NCI-H526 treated with DMSO at 0.1 percent for 48 hours (cell line): ENCODE data around the gene GAREM1.
"Not testable (repeated sequence)": the region's sequence is repeated elsewhere in the genome, so short reads cannot be mapped to it uniquely, and the experiment has no call there.

Experiments used
- DNase-seq: peaks from one replicate; lab custom pipeline; 2025; lab: John Stamatoyannopoulos, UW

GAREM1 gene

DNA sequence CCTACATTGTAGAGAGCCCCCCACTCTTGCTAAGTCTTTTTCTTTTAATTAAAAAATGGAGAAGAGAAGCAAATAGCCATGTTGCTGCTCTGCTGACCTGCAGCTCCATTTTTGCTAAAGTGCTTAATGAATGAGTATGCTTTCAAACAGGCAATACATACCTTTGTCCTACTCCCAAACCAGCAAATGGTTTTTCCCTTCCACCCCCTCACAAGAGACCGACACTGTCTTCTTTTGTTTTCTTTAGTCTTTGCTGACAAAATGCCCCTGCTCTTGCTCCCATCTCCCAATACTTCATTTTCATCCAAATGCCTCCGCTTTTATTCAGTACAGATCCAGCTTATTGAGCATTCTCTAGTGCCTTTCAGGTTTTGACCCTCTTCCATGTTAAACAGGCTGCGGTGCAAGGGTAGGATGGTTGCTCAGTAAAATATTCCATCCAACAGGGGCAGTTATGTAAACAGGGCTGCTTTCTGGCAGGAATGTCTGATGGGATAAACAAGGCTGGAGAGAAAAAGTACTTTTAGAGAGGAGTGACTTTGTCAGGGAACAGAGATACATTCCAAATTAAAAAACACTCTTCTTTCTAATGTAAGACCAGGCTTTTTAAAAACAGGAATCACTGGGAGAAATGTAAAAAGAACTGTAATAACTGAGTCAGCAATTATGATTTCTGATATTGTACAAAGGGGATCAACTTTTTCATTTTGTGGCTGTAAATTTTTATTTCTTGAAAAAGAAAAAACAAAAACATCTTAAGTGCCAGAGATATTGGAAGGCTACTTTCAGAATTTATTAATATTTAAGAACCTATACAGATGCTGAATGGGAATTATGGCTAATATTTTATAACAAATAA is 144.0 kb downstream of the GAREM1 start:
- no peak for DNase-seq

DNA sequence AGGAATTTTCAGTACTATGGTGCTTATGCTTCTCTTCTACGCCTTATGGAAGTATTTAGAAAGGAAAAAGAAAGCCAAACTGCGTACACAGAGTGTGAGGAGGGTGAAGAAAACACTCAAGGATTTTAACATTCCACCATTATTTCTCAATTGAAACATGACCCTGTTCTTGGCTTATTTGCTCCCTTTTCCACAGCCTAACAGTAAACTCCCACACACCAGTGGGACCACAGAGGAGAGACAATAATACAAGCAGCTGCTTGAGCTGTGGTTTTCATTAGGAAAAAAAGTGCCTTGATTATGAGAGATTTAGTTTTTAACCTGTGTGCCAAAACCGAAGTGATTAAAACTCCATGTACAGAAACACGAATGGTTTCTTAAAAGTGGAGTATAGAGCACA is 146.5 kb downstream of the GAREM1 start:
- DNase-seq, result no peak

DNA sequence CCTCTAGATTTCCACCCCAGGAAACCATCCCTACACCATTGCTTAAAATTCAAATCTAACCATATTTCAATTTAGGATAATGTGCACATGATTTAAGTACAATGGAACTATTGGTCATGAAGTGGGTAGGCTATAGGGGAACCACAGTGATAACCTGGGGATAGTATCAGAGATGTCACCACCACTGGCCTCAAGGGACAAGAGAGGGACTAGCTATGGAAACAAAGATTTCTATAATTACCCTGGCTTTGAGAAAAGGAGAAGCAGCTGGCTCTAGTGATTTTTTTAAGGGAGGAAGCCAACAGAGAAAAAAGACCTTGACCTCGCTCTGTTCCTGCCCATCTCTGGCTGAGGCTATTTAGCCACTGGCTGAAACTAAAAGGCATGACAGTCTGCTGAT is 148.9 kb downstream of the GAREM1 start:
- DNase-seq, result no peak

DNA sequence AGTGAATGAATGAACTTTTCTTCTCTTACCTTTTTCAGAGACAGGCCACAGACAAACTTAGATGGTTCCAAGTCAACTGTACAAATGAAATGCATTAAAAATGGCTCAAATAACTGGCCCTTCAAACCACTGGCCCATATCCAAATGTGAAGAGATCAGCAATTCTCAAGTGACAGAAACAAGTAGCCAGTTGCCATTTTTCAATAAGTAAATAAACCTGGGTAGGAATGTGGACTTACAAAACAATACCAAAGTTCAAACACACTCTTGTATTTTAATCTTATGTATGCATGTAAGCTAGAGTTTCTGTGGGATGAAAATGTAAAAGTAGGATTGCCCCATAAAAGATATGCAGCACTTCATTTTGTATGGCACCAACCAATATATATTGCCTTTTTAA is 151.6 kb downstream of the GAREM1 start:
- DNase-seq, result no peak

DNA sequence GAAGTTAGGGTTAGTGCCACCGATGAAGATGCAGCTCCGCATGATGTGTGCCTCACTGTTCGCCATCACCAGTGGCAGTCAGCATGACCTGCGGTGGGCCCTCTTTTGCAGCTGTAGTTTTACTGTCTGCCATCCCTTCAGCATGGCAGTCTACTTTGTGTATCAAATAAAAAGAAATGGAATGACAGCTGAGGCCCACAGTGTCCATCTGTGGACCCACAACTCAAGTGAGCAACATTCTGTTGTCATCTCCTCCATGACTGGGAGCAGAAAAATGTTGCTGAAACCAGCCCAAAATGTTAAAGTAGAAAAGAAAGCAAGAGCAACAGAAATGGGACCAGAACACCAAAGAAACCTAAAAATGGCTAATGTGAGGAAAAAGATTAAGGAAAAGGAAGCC is 152.1 kb downstream of the GAREM1 start:
- DNase-seq, result no peak

DNA sequence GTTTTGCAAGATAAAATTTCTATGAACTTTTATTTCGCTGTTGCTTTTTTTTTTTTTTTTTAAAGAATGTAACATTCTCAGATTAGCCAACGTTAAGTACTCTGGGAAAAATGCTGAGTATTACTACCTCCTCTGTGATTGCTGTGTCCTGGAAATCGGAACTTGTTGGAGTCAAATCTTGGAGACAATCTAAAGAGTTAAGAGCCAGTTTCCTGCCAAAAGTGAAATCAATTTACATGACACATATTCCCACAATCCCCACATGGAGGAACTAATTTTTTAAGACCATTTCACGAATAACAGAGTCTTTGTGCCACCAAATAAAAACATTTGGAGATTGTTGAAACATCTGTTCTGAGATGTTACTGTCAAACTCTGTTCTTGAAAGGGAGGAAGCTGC is 153.0 kb downstream of the GAREM1 start:
- DNase-seq, result no peak

DNA sequence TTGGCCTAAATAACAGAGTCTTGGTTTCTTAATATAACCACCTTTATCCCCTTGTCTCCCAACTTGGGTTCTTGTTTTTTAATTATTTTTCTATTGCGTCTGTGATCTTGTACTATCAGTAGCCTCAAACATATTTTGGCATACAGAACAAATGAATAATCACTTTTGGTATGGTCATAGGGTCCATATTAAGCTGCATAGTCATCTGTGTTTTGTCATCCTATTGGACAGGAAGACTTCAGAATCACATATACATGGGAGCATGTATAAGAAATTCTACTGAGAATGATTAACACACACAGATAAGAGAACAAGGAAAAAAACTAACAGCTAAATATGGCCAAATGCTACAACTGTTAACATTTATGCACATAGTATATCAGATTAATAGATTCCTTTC is 154.8 kb downstream of the GAREM1 start:
- no peak for DNase-seq

DNA sequence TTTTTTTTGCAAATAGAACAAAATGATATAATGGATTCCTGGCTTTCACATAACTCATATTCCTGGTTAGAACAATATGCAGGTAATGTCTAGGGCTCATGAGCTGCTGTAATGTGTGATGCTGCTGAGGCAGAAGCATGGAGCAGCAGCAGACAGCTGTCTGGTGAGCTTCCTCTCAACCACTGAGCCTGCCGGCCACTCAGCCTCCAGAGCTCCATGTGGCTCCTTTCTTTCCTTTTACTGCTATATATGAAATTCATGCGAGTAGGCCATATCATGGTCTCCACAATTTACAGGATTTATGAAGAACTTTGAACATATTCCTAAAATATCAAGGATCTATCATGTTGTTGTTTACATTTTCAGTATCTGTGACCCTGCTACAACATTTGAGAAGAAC is 159.9 kb downstream of the GAREM1 start:
- no peak for DNase-seq

DNA sequence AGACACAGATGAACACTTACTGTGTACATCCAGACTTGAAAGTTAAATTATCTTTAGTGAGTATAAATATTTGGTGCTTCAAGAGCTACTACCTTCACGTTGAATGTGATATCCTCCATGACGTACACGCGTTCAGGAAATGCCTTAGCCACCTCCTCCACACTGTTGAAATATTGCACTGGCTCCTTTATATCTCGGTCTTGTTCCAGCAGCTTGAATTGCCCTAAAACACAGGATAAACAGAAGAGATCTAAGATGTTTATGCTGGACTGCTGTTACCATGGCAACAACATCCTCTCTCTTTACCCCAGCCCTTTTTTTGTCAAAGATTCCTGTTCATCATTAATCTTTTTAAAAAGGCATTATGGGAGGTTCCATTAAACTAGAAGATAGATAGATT is 160.6 kb downstream of the GAREM1 start:
- no peak for DNase-seq

DNA sequence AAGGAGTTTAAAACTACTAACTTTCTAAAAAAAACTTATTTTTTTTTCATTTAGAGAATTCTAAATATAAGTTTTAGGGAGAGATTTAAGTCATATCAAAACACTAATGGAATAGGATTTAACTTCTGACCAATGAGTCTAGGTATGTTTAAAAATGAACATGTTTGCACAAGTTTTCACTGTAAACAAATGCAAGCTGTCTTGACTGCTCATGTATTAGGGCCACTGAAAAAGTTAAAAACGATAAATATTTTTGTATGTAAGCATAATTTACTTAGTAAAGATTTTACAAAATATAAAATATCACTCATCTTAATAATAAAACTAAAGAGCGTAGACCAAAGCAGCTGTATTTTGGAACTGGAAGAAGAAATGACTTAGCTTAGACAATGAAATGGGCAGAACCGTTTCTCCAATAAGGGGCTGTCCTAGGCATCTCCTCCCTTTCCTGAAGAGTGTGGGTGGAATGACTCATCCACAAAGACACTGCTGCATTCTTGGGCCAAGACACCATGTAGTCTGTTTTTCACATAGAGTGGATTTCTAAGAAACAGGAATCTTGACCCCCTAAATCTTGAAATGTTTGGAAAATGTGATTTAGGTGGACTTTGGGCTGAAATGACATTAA is 162.1 kb downstream of the GAREM1 start:
- no peak for DNase-seq

DNA sequence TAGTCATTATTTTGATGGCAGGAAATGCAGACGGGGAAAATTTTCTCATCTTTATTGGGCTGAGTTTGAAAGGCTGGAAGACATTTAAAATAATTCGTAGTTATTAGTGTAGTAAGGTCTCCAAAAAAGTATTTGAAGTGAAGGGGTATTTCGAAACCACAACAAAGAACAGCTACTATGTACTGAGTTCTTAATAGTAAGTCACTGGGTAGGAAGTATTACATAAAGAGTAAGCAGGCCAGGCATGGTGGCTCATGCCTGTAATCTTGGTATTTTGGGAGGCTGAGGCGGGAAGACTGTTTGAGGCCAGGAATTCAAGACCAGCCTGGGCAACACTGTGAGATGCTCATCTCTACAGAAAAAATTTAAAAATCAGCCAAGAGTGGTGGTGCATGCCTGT is 167.3 kb downstream of the GAREM1 start:
- no peak for DNase-seq

DNA sequence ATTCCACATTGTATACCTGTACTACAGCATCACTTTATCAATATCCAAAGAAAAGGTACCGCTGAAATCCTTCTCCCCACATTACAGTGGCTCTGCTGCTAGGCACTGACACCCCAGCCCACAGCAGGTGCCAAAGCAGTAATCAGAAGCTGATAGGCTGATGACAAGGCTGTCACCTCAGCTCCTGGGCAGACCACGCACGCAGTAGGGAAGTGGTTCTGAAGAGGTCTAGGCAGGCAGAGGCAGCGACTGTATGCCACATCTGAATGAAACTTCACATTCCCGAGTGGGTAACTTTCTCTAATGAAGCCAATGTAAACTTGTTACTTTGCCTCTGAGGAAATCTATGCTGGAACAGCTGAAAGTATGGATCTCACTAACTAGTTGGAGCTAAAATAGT is 167.9 kb downstream of the GAREM1 start:
- DNase-seq, result no peak

DNA sequence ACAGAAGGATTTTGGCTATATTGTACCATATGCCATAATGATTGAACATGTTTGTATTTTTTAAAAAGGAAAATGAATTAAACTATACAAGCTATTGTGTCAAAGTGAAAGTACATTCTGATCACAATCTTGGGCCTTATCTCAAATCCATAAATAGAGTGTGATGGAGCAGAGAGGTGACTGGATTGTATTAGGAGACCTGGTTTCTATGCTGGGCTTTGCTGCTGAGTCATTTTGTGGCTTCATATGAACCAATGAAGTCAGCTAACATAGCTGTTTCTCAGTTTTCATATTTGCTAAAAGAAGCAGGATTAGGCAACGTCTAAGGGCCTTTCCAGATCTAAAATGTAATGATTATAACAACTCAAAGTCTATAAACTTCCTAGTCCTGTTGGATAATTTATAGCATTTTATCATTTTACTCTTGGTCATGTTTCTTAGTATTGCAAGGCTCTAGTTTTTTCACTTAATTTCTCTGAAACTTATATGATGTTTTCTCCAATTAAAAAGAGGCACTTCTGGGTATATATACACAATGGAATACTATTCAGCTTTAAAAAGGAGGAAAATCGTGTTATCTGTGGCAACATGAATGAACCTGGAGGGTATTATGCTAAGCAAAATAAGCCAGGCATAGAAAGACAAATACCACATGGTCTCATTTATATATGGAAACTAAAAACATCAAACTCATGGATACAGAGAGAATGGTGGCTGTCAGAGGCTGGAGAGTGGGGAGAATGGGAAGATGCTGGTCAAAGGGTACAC is 168.5 kb downstream of the GAREM1 start:
- no peak for DNase-seq

DNA sequence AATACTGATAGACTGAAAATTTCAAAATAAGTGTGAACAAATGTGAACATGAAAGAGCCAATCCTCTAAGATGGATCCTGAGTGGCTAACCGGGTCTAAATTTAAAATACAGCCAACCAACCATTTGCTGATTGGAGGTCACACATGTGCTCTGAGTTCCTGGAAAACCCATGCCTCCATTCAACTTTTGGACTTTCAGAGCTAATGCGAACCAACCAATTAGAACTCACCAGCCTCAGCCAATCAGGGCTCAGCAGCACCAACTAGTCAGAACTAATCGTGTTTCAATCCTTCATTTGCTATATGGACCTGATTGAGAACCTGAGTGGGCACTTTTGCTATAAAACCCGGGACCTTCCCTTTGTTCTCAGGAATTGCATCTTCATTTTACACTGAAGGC is 169.3 kb downstream of the GAREM1 start:
- DNase-seq, result no peak

DNA sequence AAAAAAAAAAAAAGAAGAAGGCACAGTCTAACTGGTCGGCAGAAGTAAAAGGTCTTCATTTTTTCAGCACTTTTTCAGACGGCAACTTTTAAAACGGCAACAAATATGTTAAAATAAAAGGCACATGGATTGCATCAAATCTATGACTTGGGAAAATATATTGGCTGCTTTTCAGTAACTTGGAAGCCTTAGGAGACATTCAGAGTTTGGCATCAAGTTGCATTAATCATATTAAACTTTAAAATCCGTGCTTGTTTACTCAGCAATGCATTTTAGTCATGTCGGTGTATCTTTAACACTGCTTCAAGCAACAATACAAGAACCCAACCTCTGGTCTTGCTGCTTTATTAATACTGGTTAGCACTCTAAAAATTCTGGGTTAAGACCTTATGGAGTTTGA is 169.8 kb downstream of the GAREM1 start:
- DNase-seq, result no peak

DNA sequence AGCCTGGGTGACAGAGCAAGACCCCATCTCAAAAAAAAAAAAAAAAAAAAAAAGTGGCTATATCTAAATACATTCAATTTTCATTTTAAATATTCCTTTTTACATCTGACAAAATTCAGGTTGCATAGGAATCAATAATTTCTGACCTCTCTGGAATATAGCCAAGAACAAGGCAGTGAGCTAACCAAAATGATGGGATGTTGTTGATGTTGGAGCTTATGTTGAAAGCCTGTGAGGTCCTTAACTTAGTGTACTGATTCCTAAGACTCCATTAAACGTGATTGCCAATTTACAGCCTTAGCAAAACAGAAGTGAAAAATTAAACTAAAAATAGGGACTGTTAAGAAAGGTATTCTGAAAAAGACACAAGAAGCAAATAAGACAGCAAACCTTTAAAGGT is 171.2 kb downstream of the GAREM1 start:
- no peak for DNase-seq

DNA sequence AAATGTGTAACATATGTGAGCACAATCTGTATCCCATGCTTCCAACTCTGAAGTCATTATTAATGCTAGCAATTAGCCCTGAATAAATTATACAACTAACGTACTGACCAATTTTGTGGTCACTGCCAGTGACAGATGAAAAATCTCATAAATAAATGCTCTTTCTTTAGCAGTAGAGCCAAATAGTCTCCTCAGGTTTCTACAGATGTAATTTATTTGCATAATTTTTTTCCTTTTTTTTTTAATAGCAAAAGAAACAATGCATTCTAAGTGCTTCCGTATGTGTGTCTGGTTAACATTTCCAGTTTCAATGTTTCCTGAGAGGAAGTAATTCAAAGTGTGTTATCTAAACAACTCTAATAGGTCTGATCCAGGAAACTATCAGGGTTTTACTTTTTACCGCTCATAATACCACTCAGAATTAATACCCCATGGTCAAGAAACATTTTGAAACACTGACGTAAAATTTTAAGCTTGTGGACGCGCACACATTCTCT is 172.5 kb downstream of the GAREM1 start:
- DNase-seq, result no peak

DNA sequence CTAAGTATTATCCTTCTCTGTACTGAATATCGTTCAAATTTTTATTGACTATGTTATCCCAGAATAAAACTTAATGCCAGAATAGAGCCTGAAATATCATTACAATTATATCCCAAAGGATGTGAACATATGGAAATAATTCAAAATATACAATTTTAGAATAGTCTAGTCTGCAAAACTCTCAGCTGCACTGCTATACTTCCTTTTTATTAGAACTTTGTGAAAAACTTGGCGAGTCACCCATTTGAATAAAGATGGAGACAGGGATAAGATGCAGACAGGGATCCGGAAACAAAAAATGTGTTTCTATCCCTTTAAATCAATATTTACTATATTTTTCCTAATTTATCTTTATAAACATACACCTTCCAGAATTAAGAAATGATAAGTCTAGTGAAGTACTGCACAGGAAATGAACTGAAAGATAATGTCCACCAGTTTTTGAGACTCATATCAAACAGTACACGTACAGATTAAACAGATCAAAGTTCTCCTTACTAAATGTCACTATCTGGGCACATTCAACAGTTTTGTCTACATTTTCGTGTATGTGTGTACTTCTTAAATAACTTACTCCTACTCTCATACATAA is 173.0 kb downstream of the GAREM1 start:
- DNase-seq, result no peak

DNA sequence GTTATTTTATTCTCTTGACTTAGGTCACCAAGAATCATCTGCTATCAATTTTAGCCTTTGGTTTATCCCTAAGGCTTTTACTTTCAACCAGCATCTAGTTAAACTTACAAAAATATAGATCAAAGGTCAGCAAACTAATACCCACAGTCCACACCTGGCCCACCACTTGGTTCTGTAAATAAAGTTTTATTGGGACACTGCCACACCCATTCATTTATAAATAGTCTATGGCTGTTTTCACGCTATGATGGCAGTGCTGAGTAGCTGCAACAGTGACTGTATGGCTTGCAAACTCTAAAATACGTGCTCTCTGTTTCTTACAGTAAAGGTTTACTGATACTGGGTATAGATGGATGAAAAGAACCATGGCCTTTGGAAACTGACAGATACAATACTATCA is 173.8 kb downstream of the GAREM1 start:
- DNase-seq, result no peak

DNA sequence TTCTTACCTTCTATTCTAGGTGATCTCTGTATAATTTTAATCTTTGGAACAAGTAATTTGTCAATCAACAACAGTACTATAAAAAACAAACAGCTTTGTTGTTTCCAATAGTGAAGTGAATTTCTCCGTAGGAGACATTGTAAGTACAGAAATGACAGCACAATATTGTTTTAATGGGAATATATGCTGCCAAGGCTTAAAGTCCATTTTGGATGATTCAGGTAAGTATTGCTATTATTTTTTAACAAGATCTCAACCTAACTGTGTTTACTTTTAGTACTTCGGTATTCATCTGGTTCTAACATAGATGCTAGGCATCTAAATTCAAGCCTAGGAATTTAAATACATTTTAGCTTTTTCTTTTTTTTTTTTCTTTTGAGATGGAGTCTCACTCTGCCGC is 175.1 kb downstream of the GAREM1 start:
- no peak for DNase-seq

DNA sequence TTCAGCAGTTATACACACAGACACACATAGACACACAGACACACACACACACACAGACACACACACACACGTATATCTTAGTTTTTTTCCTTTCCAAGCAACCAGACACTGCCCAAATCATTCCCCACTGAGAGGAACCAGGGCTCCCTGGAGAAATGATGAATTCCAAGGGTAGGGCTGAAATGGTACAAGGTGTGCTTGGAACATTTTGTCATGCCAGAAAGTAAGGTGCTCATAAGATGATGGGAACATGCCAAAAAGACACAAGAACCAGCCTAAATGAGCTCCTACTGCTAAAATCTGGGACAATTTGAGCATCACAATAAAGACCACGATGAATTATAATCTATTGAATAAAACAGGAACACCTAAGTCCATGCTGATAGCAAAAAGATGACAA is 177.6 kb downstream of the GAREM1 start:
- DNase-seq, result no peak

DNA sequence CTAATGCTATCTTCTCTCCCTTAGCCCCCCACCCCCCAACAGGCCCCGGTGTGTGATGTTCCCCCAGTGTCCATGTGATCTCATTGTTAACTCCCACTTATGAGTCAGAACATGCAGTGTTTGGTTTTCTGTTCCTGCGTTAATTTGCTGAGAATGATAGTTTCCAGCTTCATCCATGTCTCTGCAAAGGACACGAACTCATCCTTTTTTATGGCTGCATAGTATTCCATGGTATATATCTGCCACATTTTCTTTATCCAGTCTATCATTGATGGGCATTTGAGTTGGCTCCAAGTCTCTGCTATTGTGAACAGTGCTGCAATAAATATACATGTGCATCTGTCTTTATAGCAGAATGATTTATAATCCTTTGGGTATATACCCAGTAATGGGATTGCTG is 179.1 kb downstream of the GAREM1 start:
- not testable (repeated sequence) for DNase-seq

DNA sequence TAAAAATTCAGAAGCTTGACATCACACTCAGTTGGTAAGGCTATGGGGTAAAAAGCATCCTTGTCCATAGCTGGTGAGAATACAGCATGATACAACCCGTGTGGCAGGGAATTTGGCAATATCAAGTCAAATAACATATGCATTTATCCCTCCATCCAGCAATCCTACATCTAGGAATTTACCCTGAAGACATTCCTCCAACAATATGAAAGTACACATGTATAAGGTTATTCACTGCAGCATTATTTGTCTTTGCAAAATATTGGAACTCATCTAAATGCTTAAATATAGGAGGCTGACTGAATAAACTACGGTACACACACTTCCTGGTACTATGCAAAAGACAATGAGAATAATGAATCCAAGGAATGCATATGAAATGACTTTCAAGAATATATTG is 179.9 kb downstream of the GAREM1 start:
- DNase-seq, result no peak
